DOHH2 (cell line): ENCODE data around the gene WNT2.

Experiments used
- H3F3A ChIP-seq: fragments of 200-600 bp; sonication (generic), shearing (Covaris generic); 2 replicates; pipeline ENCODE4 v1.6.0; 2016; ENCODE audit warnings: antibody characterized with exemption, mild to moderate bottlenecking; ENCODE audit not compliant: control insufficient read depth, insufficient read depth
- H3K27ac ChIP-seq: fragments of 200-600 bp; sonication (generic); 2 replicates; pipeline ENCODE4 v1.5.1; 2014; ENCODE audit warnings: low read depth, mild to moderate bottlenecking, low read length, moderate library complexity
- H3K27me3 ChIP-seq: fragments of 200-600 bp; sonication (generic); 2 replicates; pipeline ENCODE4 v1.6.1; 2014; ENCODE audit warnings: mild to moderate bottlenecking, low read length, mixed read lengths; ENCODE audit not compliant: control insufficient read depth
- H3K36me3 ChIP-seq: fragments of 200-600 bp; sonication (generic); 2 replicates; pipeline ENCODE4 v1.6.1; 2014; ENCODE audit warnings: mild to moderate bottlenecking, low read length, moderate library complexity, mixed read lengths; ENCODE audit not compliant: control insufficient read depth
- H3K4me1 ChIP-seq: fragments of 200-600 bp; sonication (generic); 2 replicates; pipeline ENCODE4 v1.6.1; 2014; ENCODE audit warnings: mild to moderate bottlenecking, low read length, mixed read lengths; ENCODE audit not compliant: control insufficient read depth
- H3K4me2 ChIP-seq: fragments of 200-600 bp; sonication (generic); 2 replicates; pipeline ENCODE4 v1.6.0; 2014; ENCODE audit warnings: mild to moderate bottlenecking, low read length, moderate library complexity
- H3K4me3 ChIP-seq: fragments of 200-600 bp; sonication (generic); 2 replicates; pipeline ENCODE4 v1.5.1; 2014; ENCODE audit warnings: mild to moderate bottlenecking, low read length, mixed read lengths
- H3K79me2 ChIP-seq: fragments of 200-600 bp; sonication (generic); 2 replicates; pipeline ENCODE4 v1.6.1; 2014; ENCODE audit warnings: mild to moderate bottlenecking, low read length, mixed read lengths; ENCODE audit not compliant: control insufficient read depth
- H3K9me2 ChIP-seq: fragments of 200-600 bp; sonication (generic); replicated peaks from 2 replicates; pipeline ENCODE4 v1.6.1; 2014; ENCODE audit warnings: mild to moderate bottlenecking, low read length, mixed read lengths; ENCODE audit not compliant: control insufficient read depth
- H3K9me3 ChIP-seq: fragments of 200-600 bp; sonication (generic); 2 replicates; pipeline ENCODE4 v1.6.1; 2014; ENCODE audit warnings: antibody characterized with exemption, low read length, mixed read lengths; ENCODE audit not compliant: control insufficient read depth, insufficient read depth
- H4K20me1 ChIP-seq: fragments of 200-600 bp; sonication (generic); 2 replicates; pipeline ENCODE4 v1.6.0; 2014; ENCODE audit warnings: low read depth, mild to moderate bottlenecking, antibody characterized with exemption, low read length, moderate library complexity; ENCODE audit not compliant: control insufficient read depth, insufficient read depth
- EZH2phosphoT487 ChIP-seq: fragments of 200-600 bp; sonication (generic); IDR thresholded peaks from 2 replicates; pipeline ENCODE4 v1.6.1; 2017; ENCODE audit warnings: borderline replicate concordance, mild to moderate bottlenecking, antibody characterized with exemption, low read length, moderate library complexity, mixed read lengths
- TF ChIP-seq, protein P1 (sequence below): fragments of 200-600 bp; sonication (generic); IDR thresholded peaks from one replicate; pipeline ENCODE4 v1.5.1; 2014; ENCODE audit warnings: antibody characterized with exemption, mild to moderate bottlenecking, low read depth, low read length; ENCODE audit not compliant: poor library complexity, severe bottlenecking

The WNT2 gene

DNA sequence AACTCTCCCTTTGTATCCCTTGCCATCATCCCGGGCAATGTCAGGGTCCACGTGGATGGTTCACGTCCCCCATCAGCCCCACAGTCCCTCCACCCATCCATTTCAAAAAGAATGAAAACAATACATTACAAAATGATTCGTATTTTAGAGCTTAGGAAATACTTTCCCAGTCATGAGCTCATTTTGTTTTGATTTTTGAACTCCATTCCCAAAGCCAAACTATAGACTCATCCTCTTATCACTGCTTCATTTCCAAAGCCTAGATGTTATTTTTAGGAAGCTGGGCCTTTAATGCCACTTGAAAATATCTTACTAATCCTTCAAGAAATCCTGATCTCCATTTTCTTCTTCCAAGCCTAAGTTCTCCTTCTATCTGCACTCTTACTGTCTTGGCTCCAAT is 72.1 kb downstream of the WNT2 start:
- no peaks in the 10 kb centered on the region for H3K4me1 ChIP-seq
- TF ChIP-seq EZH2phosphoT487, result no peak
- TF ChIP-seq, protein P1, sequence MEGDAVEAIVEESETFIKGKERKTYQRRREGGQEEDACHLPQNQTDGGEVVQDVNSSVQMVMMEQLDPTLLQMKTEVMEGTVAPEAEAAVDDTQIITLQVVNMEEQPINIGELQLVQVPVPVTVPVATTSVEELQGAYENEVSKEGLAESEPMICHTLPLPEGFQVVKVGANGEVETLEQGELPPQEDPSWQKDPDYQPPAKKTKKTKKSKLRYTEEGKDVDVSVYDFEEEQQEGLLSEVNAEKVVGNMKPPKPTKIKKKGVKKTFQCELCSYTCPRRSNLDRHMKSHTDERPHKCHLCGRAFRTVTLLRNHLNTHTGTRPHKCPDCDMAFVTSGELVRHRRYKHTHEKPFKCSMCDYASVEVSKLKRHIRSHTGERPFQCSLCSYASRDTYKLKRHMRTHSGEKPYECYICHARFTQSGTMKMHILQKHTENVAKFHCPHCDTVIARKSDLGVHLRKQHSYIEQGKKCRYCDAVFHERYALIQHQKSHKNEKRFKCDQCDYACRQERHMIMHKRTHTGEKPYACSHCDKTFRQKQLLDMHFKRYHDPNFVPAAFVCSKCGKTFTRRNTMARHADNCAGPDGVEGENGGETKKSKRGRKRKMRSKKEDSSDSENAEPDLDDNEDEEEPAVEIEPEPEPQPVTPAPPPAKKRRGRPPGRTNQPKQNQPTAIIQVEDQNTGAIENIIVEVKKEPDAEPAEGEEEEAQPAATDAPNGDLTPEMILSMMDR, result no peak
- H3K9me3 ChIP-seq, result no peaks in the 10 kb centered on the region
- H3K4me3 ChIP-seq, result no peak overlapping the region
- no peaks in the 10 kb centered on the region for H3K36me3 ChIP-seq
- no peak overlapping the region for H3K27ac ChIP-seq
- no peaks in the 10 kb centered on the region for H4K20me1 ChIP-seq
- no peaks in the 10 kb centered on the region for H3K79me2 ChIP-seq
- peaks cover 20% of the 10 kb centered on the region for H3K27me3 ChIP-seq
- H3K4me2 ChIP-seq, result no peak overlapping the region
- no peaks in the 10 kb centered on the region for H3F3A ChIP-seq
- no peaks in the 10 kb centered on the region for H3K9me2 ChIP-seq

DNA sequence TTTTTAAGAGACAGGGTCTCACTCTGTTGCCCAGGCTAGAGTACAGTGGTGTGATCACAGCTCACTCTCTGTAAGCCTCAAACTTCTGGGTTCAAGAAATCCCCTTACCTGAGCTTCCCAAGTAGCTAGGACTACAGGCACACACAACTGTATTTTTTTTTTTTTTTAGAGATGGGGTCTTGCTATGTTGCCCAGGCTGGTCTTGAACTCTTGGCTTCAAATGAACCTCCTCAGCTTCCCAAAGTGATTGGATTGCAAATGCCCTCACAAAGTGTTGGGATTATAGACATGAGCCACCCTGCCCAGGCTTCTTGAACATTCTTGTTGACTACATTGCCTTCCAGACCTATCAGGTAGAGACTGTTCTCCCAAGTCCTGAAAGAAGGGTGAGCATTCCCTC is 72.6 kb downstream of the WNT2 start:
- Histone ChIP-seq H3K4me1 (no peaks in the 10 kb centered on the region), H3K79me2 (no peaks in the 10 kb centered on the region), H4K20me1 (no peaks in the 10 kb centered on the region), H3K9me3 (peaks cover 3% of the 10 kb centered on the region; the same call in 1 of the 2 replicates), H3K27ac (no peak overlapping the region), H3K36me3 (no peaks in the 10 kb centered on the region), H3K4me3 (no peak overlapping the region), H3K27me3 (peaks cover 20% of the 10 kb centered on the region), H3F3A (no peaks in the 10 kb centered on the region), H3K9me2 (no peaks in the 10 kb centered on the region), H3K4me2 (no peak overlapping the region)
- TF ChIP-seq, protein P1, result no peak
- TF ChIP-seq EZH2phosphoT487, result no peak

DNA sequence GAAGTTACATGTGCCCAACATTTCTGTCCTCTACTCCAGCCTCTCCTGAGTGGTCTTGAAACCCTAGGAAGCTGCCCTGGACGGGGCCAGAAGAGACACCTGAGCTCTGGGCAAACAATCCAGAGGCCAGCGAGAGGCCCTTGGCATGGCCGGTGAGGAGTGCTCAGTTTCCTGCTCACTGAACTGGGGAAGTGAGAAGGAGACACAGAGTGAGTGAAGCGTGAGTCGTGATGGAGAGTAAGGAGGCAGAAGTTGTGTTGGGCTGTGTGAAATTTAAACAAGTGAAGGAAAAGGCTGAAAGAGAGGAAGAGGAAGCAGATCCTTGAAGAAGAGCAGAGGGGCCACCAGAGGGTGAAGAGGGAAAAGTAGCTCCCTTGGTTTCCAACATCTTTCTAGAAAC is 73.2 kb downstream of the WNT2 start:
- TF ChIP-seq, protein P1, result no peak
- TF ChIP-seq EZH2phosphoT487, result no peak
- Histone ChIP-seq H3K36me3 (no peaks in the 10 kb centered on the region), H3K4me2 (no peak overlapping the region), H3K27ac (no peak overlapping the region), H3K4me1 (no peaks in the 10 kb centered on the region), H3K4me3 (no peak overlapping the region), H3F3A (no peaks in the 10 kb centered on the region), H3K9me3 (peaks cover 3% of the 10 kb centered on the region; the same call in 1 of the 2 replicates), H3K27me3 (peaks cover 20% of the 10 kb centered on the region), H3K79me2 (no peaks in the 10 kb centered on the region), H3K9me2 (no peaks in the 10 kb centered on the region), H4K20me1 (no peaks in the 10 kb centered on the region)
